Epithelial cell of esophagus (primary cell): Measurements from ENCODE around the gene NOSTRIN.
"Not testable (repeated sequence)": the region's sequence is repeated elsewhere in the genome, so short reads cannot be mapped to it uniquely, and the experiment has no call there.

Source experiments
- DNase-seq: peaks from one replicate; pipeline ENCODE4 v3.0.0; 2010; ENCODE audit warnings: low read depth
- H3K4me3 ChIP-seq: 2 replicates; pipeline ENCODE4 v1.5.1; 2011; ENCODE audit warnings: mild to moderate bottlenecking, low read length, control low read depth
- CTCF ChIP-seq: IDR thresholded peaks from 2 replicates; pipeline ENCODE4 v1.5.1; 2011; ENCODE audit warnings: low read depth, mild to moderate bottlenecking, low read length, control low read depth, inconsistent platforms; ENCODE audit not compliant: insufficient read depth; ENCODE audit errors: missing control alignments

Gene NOSTRIN

GRCh38 chr2:168850846-168851245 is 48.4 kb downstream of the NOSTRIN start:
- TF ChIP-seq CTCF = no peak
- DNase-seq = no peak
- no peak overlapping the region for H3K4me3 ChIP-seq

- no peak for TF ChIP-seq CTCF
- DNase-seq = peak; percentile 93
- no peak overlapping the region for H3K4me3 ChIP-seq
Observed at GRCh38 chr2:168851674-168852320, 49.4 kb downstream of the NOSTRIN start.

- H3K4me3 ChIP-seq = no peak overlapping the region
- no peak for DNase-seq
- no peak for TF ChIP-seq CTCF
Observed at GRCh38 chr2:168852481-168852880, 50.0 kb downstream of the NOSTRIN start.

GRCh38 chr2:168853471-168853870 is 51.0 kb downstream of the NOSTRIN start:
- TF ChIP-seq CTCF = no peak
- DNase-seq = peak; percentile 59
- H3K4me3 ChIP-seq = no peak overlapping the region

- no peak overlapping the region for H3K4me3 ChIP-seq
- TF ChIP-seq CTCF = no peak
- no peak for DNase-seq
Observed at GRCh38 chr2:168854651-168855050, 52.2 kb downstream of the NOSTRIN start.

GRCh38 chr2:168855601-168856000 is 53.2 kb downstream of the NOSTRIN start:
- no peak for DNase-seq
- H3K4me3 ChIP-seq = no peak overlapping the region
- no peak for TF ChIP-seq CTCF

- H3K4me3 ChIP-seq = no peak overlapping the region
- no peak for TF ChIP-seq CTCF
- no peak for DNase-seq
Observed at GRCh38 chr2:168858146-168858545, 55.7 kb downstream of the NOSTRIN start.

- DNase-seq, H3K4me3 ChIP-seq: not testable (repeated sequence)
Observed at GRCh38 chr2:168867164-168867563, 64.7 kb downstream of the NOSTRIN start.

- not testable (repeated sequence) for H3K4me3 ChIP-seq, DNase-seq
Observed at GRCh38 chr2:168870369-168870768, 67.9 kb downstream of the NOSTRIN start.

GRCh38 chr2:168870824-168871223 is 68.4 kb downstream of the NOSTRIN start:
- not testable (repeated sequence) for H3K4me3 ChIP-seq, DNase-seq
